Stimulated activated CD8-positive, alpha-beta memory T cell treated with anti-CD3 and anti-CD28 coated beads, Interleukin-7, amount 100 ng/mL, for 24 hours (primary cell): ENCODE measurements around the gene ZDHHC18.

Experiments used
- DNase-seq: peaks from one replicate; pipeline ENCODE4 v3.0.0-alpha.2; 2020; ENCODE audit warnings: low read depth

ZDHHC18 gene

GRCh38 chr1:26900815-26901511 is 74.5 kb downstream of the ZDHHC18 start:
- no peak for DNase-seq
